Ishikawa (cell line): ENCODE results near the gene PIK3AP1.

Source experiments
- CEBPB ChIP-seq: IDR thresholded peaks from 2 replicates; pipeline ENCODE4 v1.6.1; 2012
- CREB1 ChIP-seq: IDR thresholded peaks from 2 replicates; pipeline ENCODE4 v1.6.1; 2012; ENCODE audit warnings: low read depth
- EP300 ChIP-seq: IDR thresholded peaks from 2 replicates; pipeline ENCODE4 v1.6.1; 2012; ENCODE audit warnings: borderline replicate concordance
- FOXM1 ChIP-seq: IDR thresholded peaks from 2 replicates; pipeline ENCODE4 v1.6.1; 2012; ENCODE audit warnings: low read depth, borderline replicate concordance
- TAF1 ChIP-seq: IDR thresholded peaks from 2 replicates; pipeline ENCODE4 v1.6.1; 2012; ENCODE audit warnings: low read depth, mild to moderate bottlenecking
- YY1 ChIP-seq: IDR thresholded peaks from 2 replicates; pipeline ENCODE4 v1.6.1; 2012; ENCODE audit warnings: low read depth
- TF ChIP-seq, protein P1 (sequence below): IDR thresholded peaks from 2 replicates; pipeline ENCODE4 v1.6.1; 2012; ENCODE audit warnings: low read depth, mild to moderate bottlenecking

- TF ChIP-seq, protein P1, sequence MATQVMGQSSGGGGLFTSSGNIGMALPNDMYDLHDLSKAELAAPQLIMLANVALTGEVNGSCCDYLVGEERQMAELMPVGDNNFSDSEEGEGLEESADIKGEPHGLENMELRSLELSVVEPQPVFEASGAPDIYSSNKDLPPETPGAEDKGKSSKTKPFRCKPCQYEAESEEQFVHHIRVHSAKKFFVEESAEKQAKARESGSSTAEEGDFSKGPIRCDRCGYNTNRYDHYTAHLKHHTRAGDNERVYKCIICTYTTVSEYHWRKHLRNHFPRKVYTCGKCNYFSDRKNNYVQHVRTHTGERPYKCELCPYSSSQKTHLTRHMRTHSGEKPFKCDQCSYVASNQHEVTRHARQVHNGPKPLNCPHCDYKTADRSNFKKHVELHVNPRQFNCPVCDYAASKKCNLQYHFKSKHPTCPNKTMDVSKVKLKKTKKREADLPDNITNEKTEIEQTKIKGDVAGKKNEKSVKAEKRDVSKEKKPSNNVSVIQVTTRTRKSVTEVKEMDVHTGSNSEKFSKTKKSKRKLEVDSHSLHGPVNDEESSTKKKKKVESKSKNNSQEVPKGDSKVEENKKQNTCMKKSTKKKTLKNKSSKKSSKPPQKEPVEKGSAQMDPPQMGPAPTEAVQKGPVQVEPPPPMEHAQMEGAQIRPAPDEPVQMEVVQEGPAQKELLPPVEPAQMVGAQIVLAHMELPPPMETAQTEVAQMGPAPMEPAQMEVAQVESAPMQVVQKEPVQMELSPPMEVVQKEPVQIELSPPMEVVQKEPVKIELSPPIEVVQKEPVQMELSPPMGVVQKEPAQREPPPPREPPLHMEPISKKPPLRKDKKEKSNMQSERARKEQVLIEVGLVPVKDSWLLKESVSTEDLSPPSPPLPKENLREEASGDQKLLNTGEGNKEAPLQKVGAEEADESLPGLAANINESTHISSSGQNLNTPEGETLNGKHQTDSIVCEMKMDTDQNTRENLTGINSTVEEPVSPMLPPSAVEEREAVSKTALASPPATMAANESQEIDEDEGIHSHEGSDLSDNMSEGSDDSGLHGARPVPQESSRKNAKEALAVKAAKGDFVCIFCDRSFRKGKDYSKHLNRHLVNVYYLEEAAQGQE: no peak
- no peak for TF ChIP-seq FOXM1
- no peak for TF ChIP-seq TAF1
- no peak for TF ChIP-seq EP300
- no peak for TF ChIP-seq CEBPB
- no peak for TF ChIP-seq YY1
- no peak for TF ChIP-seq CREB1
Observed at GRCh38 chr10:96619796-96620773, 100.2 kb downstream of the PIK3AP1 start.
